Measurements from ENCODE around the gene CFAP61.

CFAP61 gene

GRCh38 chr20:20031790-20032189 is 20.5 kb upstream of the CFAP61 start:
- Histone ChIP-seq H2AFZ (ENCODE audit: low read depth, low read length, severe bottlenecking) (no peak overlapping the region), H4K20me1 (ENCODE audit: low read depth, low read length) (0 out of 2 replicates have a peak, but pooled peaks cover 7% of the 10 kb centered on the region), H3K27me3 (ENCODE audit: low read length) (no peaks in the 10 kb centered on the region), H3K36me3 (ENCODE audit: low read length) (peaks cover 43% of the 10 kb centered on the region), H3K27ac (ENCODE audit: low read depth, low read length) (no peak overlapping the region), H3K9ac (ENCODE audit: low read length) (no peak overlapping the region), H3K4me2 (ENCODE audit: low read depth, low read length, poor library complexity, severe bottlenecking) (no peak overlapping the region), H3K9me2 (replicated peaks; ENCODE audit: insufficient read depth, low read length) (no peaks in the 10 kb centered on the region), H3F3A (ENCODE audit: insufficient read depth) (peaks cover 8% of the 10 kb centered on the region; the same call in 1 of the 2 replicates), H3K9me3 (ENCODE audit: insufficient read depth, low read length) (no peaks in the 10 kb centered on the region), H3K4me3 (ENCODE audit: insufficient read depth, low read length, poor library complexity, severe bottlenecking) (no peak overlapping the region), H3K79me2 (ENCODE audit: insufficient read depth, low read length) (no peaks in the 10 kb centered on the region)
- TF ChIP-seq EZH2phosphoT487 (conservative IDR thresholded peaks at IDR 0.05; ENCODE audit: low read length) (no peak), CTCF (IDR thresholded peaks at IDR 0.05; ENCODE audit: insufficient read depth, low read length, poor library complexity, severe bottlenecking) (no peak)

GRCh38 chr20:20034486-20034885 is 17.8 kb upstream of the CFAP61 start:
- Histone ChIP-seq H3K4me2 (ENCODE audit: low read depth, low read length, poor library complexity, severe bottlenecking) (no peak overlapping the region), H3K27ac (ENCODE audit: low read depth, low read length) (no peak overlapping the region), H3F3A (ENCODE audit: insufficient read depth) (peaks cover 8% of the 10 kb centered on the region; the same call in 1 of the 2 replicates), H3K9ac (ENCODE audit: low read length) (no peak overlapping the region), H3K79me2 (ENCODE audit: insufficient read depth, low read length) (no peaks in the 10 kb centered on the region), H3K36me3 (ENCODE audit: low read length) (peaks cover 44% of the 10 kb centered on the region), H3K9me2 (replicated peaks; ENCODE audit: insufficient read depth, low read length) (no peaks in the 10 kb centered on the region), H2AFZ (ENCODE audit: low read depth, low read length, severe bottlenecking) (no peak overlapping the region), H4K20me1 (ENCODE audit: low read depth, low read length) (0 out of 2 replicates have a peak, but pooled peaks cover 7% of the 10 kb centered on the region), H3K27me3 (ENCODE audit: low read length) (no peaks in the 10 kb centered on the region), H3K4me3 (ENCODE audit: insufficient read depth, low read length, poor library complexity, severe bottlenecking) (no peak overlapping the region), H3K9me3 (ENCODE audit: insufficient read depth, low read length) (no peaks in the 10 kb centered on the region)
- TF ChIP-seq CTCF (IDR thresholded peaks at IDR 0.05; ENCODE audit: insufficient read depth, low read length, poor library complexity, severe bottlenecking) (no peak), EZH2phosphoT487 (conservative IDR thresholded peaks at IDR 0.05; ENCODE audit: low read length) (no peak)

GRCh38 chr20:20036756-20037155 is 15.6 kb upstream of the CFAP61 start:
- Histone ChIP-seq H2AFZ (ENCODE audit: low read depth, low read length, severe bottlenecking) (no peak overlapping the region), H3K79me2 (ENCODE audit: insufficient read depth, low read length) (no peaks in the 10 kb centered on the region), H4K20me1 (ENCODE audit: low read depth, low read length) (0 out of 2 replicates have a peak, but pooled peaks cover 3% of the 10 kb centered on the region), H3K27ac (ENCODE audit: low read depth, low read length) (no peak overlapping the region), H3K4me3 (ENCODE audit: insufficient read depth, low read length, poor library complexity, severe bottlenecking) (no peak overlapping the region), H3K9ac (ENCODE audit: low read length) (no peak overlapping the region), H3K27me3 (ENCODE audit: low read length) (no peaks in the 10 kb centered on the region), H3K4me2 (ENCODE audit: low read depth, low read length, poor library complexity, severe bottlenecking) (no peak overlapping the region), H3K36me3 (ENCODE audit: low read length) (peaks cover 44% of the 10 kb centered on the region), H3F3A (ENCODE audit: insufficient read depth) (peaks cover 8% of the 10 kb centered on the region; the same call in 1 of the 2 replicates), H3K9me3 (ENCODE audit: insufficient read depth, low read length) (no peaks in the 10 kb centered on the region), H3K9me2 (replicated peaks; ENCODE audit: insufficient read depth, low read length) (no peaks in the 10 kb centered on the region)
- TF ChIP-seq CTCF (IDR thresholded peaks at IDR 0.05; ENCODE audit: insufficient read depth, low read length, poor library complexity, severe bottlenecking) (no peak), EZH2phosphoT487 (conservative IDR thresholded peaks at IDR 0.05; ENCODE audit: low read length) (no peak)
